ENCODE measurements around the gene FAM171A1. TPM values are rescaled to one million over a fixed set of nuclear protein-coding genes. Genes with fewer than 3 reads are reported as not detected.

FAM171A1 gene
- total and polyA plus RNA-seq, 2 donors (not counting 1 experiment from before 2014, with no cell fraction given), result 8.8 to 10.3 TPM

DNA sequence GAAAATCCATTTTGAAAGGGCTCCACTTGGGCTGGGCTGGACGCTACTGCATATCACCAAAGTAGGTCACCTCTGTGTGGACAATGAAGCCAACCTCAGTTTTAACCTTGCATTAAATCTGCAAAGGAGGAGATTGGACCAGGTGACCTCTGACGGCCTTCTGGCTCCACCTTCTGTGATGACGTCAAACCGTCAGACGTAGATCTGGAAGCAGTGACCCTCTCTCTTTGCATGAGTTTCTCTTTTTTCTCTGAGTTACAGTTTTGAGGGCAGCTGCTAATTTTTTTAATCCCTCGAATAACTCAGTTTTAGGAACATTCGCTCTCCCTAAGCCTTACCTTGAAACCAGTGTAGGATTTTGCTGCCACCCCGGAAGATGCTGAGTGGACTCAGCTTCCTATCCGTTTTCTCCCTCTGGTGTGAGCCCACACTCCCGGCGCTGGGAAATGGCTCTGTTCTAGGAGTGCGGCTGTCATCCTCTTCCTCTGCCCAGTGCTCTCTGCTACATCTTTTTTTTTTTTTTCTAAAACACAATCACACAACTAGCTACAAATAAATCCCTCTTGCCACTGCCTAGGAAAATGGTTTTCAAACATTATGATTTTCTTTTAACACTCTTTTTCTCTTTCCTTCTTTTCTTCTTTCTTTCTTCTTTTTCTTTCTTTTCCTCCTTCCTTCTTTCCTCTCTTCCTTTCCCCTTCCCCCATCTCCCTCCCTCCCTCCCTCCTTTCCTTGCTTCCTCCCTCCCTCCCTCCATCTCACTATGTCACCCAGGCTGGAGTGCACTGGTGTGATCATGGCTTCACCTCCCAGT lies 174.9 kb downstream of the FAM171A1 start:
- H3K4me3 ChIP-seq (replicated peaks in 1 of 4; ENCODE audit: control extremely low read depth in 1 of 4, insufficient read depth in 1 of 4, low read depth in 3 of 4, low read length in 4 of 4), result no peak overlapping the region
- no peaks in the 10 kb centered on the region for H4K20me1 ChIP-seq (ENCODE audit: control insufficient read depth, extremely low read depth, insufficient read depth, low read length)
- H3K9ac ChIP-seq (ENCODE audit: insufficient read depth, low read length), result no peak overlapping the region
- H3K79me2 ChIP-seq (ENCODE audit: control insufficient read depth, insufficient read depth, low read length), result no peaks in the 10 kb centered on the region
- H3K4me2 ChIP-seq (ENCODE audit: extremely low read depth, insufficient read depth, low read length), result no peak overlapping the region
- H3K27ac ChIP-seq (ENCODE audit: insufficient read depth, low read length), result peak overlapping the region; percentile 55
- H3K9me3 ChIP-seq (ENCODE audit: control insufficient read depth, insufficient read depth, low read depth, low read length), result no peaks in the 10 kb centered on the region
- H3K4me1 ChIP-seq (ENCODE audit: control insufficient read depth, extremely low read depth, insufficient read depth, low read length), result peaks cover 20% of the 10 kb centered on the region
- no peak for DNase-seq (ENCODE audit: low read depth in 2 of 2)
- H2AFZ ChIP-seq (ENCODE audit: low read length), result peak overlapping the region; percentile 24
- TF ChIP-seq EZH2 (IDR thresholded peaks at IDR 0.05; ENCODE audit: low read length, missing control alignments), result no peak
- TF ChIP-seq, protein P1, sequence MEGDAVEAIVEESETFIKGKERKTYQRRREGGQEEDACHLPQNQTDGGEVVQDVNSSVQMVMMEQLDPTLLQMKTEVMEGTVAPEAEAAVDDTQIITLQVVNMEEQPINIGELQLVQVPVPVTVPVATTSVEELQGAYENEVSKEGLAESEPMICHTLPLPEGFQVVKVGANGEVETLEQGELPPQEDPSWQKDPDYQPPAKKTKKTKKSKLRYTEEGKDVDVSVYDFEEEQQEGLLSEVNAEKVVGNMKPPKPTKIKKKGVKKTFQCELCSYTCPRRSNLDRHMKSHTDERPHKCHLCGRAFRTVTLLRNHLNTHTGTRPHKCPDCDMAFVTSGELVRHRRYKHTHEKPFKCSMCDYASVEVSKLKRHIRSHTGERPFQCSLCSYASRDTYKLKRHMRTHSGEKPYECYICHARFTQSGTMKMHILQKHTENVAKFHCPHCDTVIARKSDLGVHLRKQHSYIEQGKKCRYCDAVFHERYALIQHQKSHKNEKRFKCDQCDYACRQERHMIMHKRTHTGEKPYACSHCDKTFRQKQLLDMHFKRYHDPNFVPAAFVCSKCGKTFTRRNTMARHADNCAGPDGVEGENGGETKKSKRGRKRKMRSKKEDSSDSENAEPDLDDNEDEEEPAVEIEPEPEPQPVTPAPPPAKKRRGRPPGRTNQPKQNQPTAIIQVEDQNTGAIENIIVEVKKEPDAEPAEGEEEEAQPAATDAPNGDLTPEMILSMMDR (conservative IDR thresholded peaks at IDR 0.05 in 1 of 2, IDR thresholded peaks at IDR 0.05 in 1 of 2; ENCODE audit: low read depth in 1 of 2, low read length in 2 of 2), result no peak
- H3K36me3 ChIP-seq (ENCODE audit: control insufficient read depth, insufficient read depth, low read length), result no peaks in the 10 kb centered on the region
- H3K27me3 ChIP-seq (ENCODE audit: control insufficient read depth, insufficient read depth, low read length), result no peaks in the 10 kb centered on the region

DNA sequence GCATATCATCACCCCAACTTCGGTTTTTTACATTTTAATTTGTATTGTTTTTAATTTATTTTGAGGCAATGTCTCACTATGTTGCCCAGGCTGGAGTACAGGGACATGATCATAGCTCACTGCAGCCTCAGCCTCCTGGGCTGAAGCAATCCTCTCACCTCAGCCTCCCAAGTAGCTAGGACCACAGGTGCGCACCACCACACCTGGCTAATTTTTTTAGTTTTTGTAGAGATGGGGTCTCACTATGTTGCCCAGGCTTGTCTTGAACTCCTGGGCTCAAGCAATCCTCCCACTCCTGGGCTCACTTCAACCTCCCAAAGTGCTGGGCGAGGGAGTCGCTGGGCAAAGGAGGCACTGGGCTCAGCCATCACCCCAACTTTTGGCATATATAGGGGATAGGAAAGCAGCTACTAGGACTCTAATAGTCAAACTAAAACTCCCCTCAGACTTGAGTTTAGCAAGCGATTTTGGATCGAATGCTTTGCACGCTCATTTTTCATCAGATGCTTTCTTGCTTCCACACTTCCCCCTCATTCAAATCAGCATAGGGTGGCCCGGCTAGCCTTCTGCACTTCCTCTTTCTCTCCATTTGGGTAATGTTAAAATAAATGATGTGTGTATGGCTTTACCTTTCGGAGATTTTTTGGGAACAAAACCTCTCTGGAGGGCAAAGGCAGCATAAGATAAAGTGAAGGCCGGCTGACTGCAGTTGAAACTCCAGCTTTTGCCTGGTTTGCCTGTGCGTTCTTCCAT lies 181.8 kb downstream of the FAM171A1 start:
- DNase-seq (ENCODE audit: low read depth in 2 of 2), result no peak
- Histone ChIP-seq H3K4me3 (replicated peaks in 1 of 4; ENCODE audit: control extremely low read depth in 1 of 4, insufficient read depth in 1 of 4, low read depth in 3 of 4, low read length in 4 of 4) (no peak overlapping the region), H3K79me2 (ENCODE audit: control insufficient read depth, insufficient read depth, low read length) (no peaks in the 10 kb centered on the region), H3K9ac (ENCODE audit: insufficient read depth, low read length) (no peak overlapping the region), H3K36me3 (ENCODE audit: control insufficient read depth, insufficient read depth, low read length) (no peaks in the 10 kb centered on the region), H3K4me2 (ENCODE audit: extremely low read depth, insufficient read depth, low read length) (no peak overlapping the region), H3K9me3 (ENCODE audit: control insufficient read depth, insufficient read depth, low read depth, low read length) (no peaks in the 10 kb centered on the region), H3K4me1 (ENCODE audit: control insufficient read depth, extremely low read depth, insufficient read depth, low read length) (no peaks in the 10 kb centered on the region), H4K20me1 (ENCODE audit: control insufficient read depth, extremely low read depth, insufficient read depth, low read length) (no peaks in the 10 kb centered on the region), H3K27me3 (ENCODE audit: control insufficient read depth, insufficient read depth, low read length) (no peaks in the 10 kb centered on the region), H3K27ac (ENCODE audit: insufficient read depth, low read length) (no peak overlapping the region), H2AFZ (ENCODE audit: low read length) (no peak overlapping the region)
- TF ChIP-seq, protein P1 (conservative IDR thresholded peaks at IDR 0.05 in 1 of 2, IDR thresholded peaks at IDR 0.05 in 1 of 2; ENCODE audit: low read depth in 1 of 2, low read length in 2 of 2), result no peak
- no peak for TF ChIP-seq EZH2 (IDR thresholded peaks at IDR 0.05; ENCODE audit: low read length, missing control alignments)

DNA sequence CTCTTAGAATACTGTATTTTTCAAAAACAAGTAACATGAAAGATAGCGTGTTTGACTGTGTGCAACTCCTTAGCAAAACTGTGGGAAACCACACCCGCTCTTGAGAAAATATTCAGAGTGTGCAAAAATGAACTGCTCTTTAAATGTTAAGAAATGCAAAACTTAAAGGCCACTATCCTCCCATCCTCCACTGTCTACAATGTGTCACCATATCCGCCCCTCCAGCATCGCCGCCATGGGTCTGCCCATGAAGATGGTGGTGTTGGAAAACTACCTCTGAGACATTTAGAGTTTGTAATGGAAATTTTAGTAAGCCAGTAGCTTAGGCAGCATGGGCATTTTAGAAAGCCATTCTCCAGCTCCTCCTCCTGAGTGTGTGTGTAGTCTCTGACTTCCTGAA lies 182.5 kb downstream of the FAM171A1 start:
- H4K20me1 ChIP-seq (ENCODE audit: control insufficient read depth, extremely low read depth, insufficient read depth, low read length), result no peaks in the 10 kb centered on the region
- TF ChIP-seq, protein P1 (conservative IDR thresholded peaks at IDR 0.05 in 1 of 2, IDR thresholded peaks at IDR 0.05 in 1 of 2; ENCODE audit: low read depth in 1 of 2, low read length in 2 of 2), result no peak
- TF ChIP-seq EZH2 (IDR thresholded peaks at IDR 0.05; ENCODE audit: low read length, missing control alignments), result no peak
- no peaks in the 10 kb centered on the region for H3K79me2 ChIP-seq (ENCODE audit: control insufficient read depth, insufficient read depth, low read length)
- no peak overlapping the region for H3K9ac ChIP-seq (ENCODE audit: insufficient read depth, low read length)
- no peak overlapping the region for H3K4me3 ChIP-seq (replicated peaks in 1 of 4; ENCODE audit: control extremely low read depth in 1 of 4, insufficient read depth in 1 of 4, low read depth in 3 of 4, low read length in 4 of 4)
- no peak overlapping the region for H3K4me2 ChIP-seq (ENCODE audit: extremely low read depth, insufficient read depth, low read length)
- no peaks in the 10 kb centered on the region for H3K4me1 ChIP-seq (ENCODE audit: control insufficient read depth, extremely low read depth, insufficient read depth, low read length)
- H3K27ac ChIP-seq (ENCODE audit: insufficient read depth, low read length), result no peak overlapping the region
- H2AFZ ChIP-seq (ENCODE audit: low read length), result no peak overlapping the region
- H3K27me3 ChIP-seq (ENCODE audit: control insufficient read depth, insufficient read depth, low read length), result no peaks in the 10 kb centered on the region
- no peaks in the 10 kb centered on the region for H3K9me3 ChIP-seq (ENCODE audit: control insufficient read depth, insufficient read depth, low read depth, low read length)
- H3K36me3 ChIP-seq (ENCODE audit: control insufficient read depth, insufficient read depth, low read length), result no peaks in the 10 kb centered on the region
- no peak for DNase-seq (ENCODE audit: low read depth in 2 of 2)

Measured in fibroblast of lung (primary cell).